Lower leg skin (tissue), 4 donors: ENCODE measurements around the gene GRB10. TPM values are rescaled to one million over a fixed set of nuclear protein-coding genes. Genes with fewer than 3 reads are reported as not detected.

Experiments
- DNase-seq, 2 donors: peaks; one replicate each; pipeline ENCODE4 v3.0.0-alpha.2; 2019; ENCODE audit warnings: low spot score in 2 of 2
- H3K4me3 ChIP-seq: fragments of 200-600 bp; sonication (generic); 2 replicates; pipeline ENCODE4 v1.5.1; 2017; ENCODE audit warnings: mild to moderate bottlenecking, low read depth; ENCODE audit not compliant: poor library complexity, severe bottlenecking
- CTCF ChIP-seq, 3 donors: fragments of 450-650 bp; IDR thresholded peaks; one replicate each; pipeline ENCODE4 v1.5.1; 2016; ENCODE audit warnings: antibody characterized with exemption in 3 of 3, mild to moderate bottlenecking in 3 of 3, moderate library complexity in 2 of 3
- POLR2A ChIP-seq, 2 donors: fragments of 450-650 bp; IDR thresholded peaks; one replicate each; pipeline ENCODE4 v1.6.1; 2016 to 2017; ENCODE audit warnings: antibody characterized with exemption in 2 of 2, mild to moderate bottlenecking in 1 of 2, moderate library complexity in 1 of 2
- WGBS, 2 donors: methylation state at CpG; one replicate each; pipeline ENCODE4 v1.1.5; 2018; 5-methylcytosine and 5-hydroxymethylcytosine counted together
- intact Hi-C: fragments of 100-400 bp; cut with DNase I; formaldehyde crosslinking; loops from one replicate; pipeline ENCODE4 v1.15.0; 2023; ENCODE audit warnings: low total_unique reads
- total RNA-seq, 4 donors: library from RNA; depleted of rRNA; stranded (reverse); fragments of >200 nt; gene quantifications; one replicate each; pipeline ENCODE4 v1.1.0, GENCODE V29; 2016

GRB10 gene
- total RNA-seq, 4 donors from 2014 or later: 6.6 to 25.7 (median 15.2) TPM

- TF ChIP-seq CTCF (IDR thresholded peaks at IDR 0.05) (no peak), POLR2A (IDR thresholded peaks at IDR 0.05) (no peak)
- no peak overlapping the region for H3K4me3 ChIP-seq
- WGBS, 2 donors: 82 to 87% methylated on average over 21 of the region's 21 CpGs
- no peak for DNase-seq
- intact Hi-C loops: no loop called here
These were observed 190.9 kb downstream of the GRB10 start for GRCh38 chr7:50591480-50592438.

GRCh38 chr7:50591098-50591479 lies 191.6 kb downstream of the GRB10 start:
- intact Hi-C loops: no loop called here
- no peak for DNase-seq
- WGBS, 2 donors: 88 to 93% methylated on average over 5 of the region's 5 CpGs
- H3K4me3 ChIP-seq: no peak overlapping the region
- TF ChIP-seq POLR2A (IDR thresholded peaks at IDR 0.05) (no peak), CTCF (IDR thresholded peaks at IDR 0.05) (no peak)

- intact Hi-C loops: no loop called here
- TF ChIP-seq POLR2A (IDR thresholded peaks at IDR 0.05) (no peak), CTCF (IDR thresholded peaks at IDR 0.05) (no peak)
- no peak for DNase-seq
- H3K4me3 ChIP-seq: no peak overlapping the region
- 95 to 97% methylated on average over 13 of the region's 13 CpGs for WGBS, 2 donors
These were observed 192.2 kb downstream of the GRB10 start for GRCh38 chr7:50590535-50590934.

- DNase-seq: no peak
- no peak for TF ChIP-seq CTCF (IDR thresholded peaks at IDR 0.05)
- no peak for TF ChIP-seq POLR2A (IDR thresholded peaks at IDR 0.05)
- no peak overlapping the region for H3K4me3 ChIP-seq
- WGBS, 2 donors: 68 to 73% methylated on average over 2 of the region's 2 CpGs
- intact Hi-C loops: loop anchor here (5.0 kb wide), 1 partner anchor 1638 kb away; no protein-coding TSS in a partner anchor
These were observed 193.3 kb downstream of the GRB10 start for GRCh38 chr7:50589364-50589763.

DNA sequence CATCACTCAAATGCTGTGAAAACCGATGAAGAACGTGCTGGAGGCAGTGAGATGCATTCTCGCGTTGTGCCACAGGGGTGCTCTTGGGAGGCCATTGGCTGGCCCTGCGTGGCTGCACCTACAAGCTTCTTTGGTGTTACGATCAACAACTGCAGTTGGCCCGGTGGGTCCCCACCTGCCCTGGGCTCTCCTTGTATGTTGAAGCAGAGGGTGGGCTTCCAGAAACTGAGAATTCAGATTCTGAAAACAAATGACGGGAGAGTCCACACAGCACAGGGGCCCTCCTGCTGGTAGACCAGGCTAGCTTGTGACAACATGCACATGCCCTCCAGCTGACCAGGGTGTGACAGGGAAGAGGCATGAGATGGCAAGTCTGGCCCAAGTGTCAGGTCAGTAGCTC lies 193.8 kb downstream of the GRB10 start:
- 85 to 87% methylated on average over 8 of the region's 8 CpGs for WGBS, 2 donors
- no peak for DNase-seq
- TF ChIP-seq CTCF (IDR thresholded peaks at IDR 0.05) (no peak), POLR2A (IDR thresholded peaks at IDR 0.05) (no peak)
- intact Hi-C loops: loop anchor here (5.0 kb wide), 1 partner anchor 1638 kb away; no protein-coding TSS in a partner anchor
- no peak overlapping the region for H3K4me3 ChIP-seq
